AG09319 (cell line): ENCODE results near the gene MCF2L2.

ENCODE experiments used
- DNase-seq: peaks from one replicate; pipeline ENCODE4 v3.0.0-alpha.2; 2010; ENCODE audit warnings: low read depth; ENCODE audit errors: extremely low read depth
- TF ChIP-seq, protein P1 (sequence below): IDR thresholded peaks from 2 replicates; pipeline ENCODE4 v1.5.1; 2011; ENCODE audit warnings: low read depth, mild to moderate bottlenecking, inconsistent platforms, low read length, moderate library complexity

The MCF2L2 gene

DNA sequence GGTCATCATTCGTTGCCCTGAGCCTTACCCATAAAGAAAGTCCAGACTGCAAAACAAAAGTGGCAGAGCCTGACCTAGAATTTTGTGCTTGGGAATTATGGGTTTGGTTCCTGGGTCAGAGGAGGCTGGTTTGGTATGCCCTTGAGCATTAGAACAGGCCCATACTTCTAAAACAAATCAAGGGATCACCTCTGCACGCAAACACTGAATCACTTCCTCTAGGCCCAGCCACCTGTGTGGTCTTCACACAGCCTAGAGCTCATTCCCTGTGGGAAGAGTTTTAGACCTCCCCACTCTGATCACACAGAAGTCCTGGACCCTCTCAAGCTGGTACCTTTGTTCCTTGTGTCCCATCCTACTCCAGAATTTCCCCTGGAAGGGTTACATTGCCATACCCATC is 116.0 kb downstream of the MCF2L2 start:
- TF ChIP-seq, protein P1, sequence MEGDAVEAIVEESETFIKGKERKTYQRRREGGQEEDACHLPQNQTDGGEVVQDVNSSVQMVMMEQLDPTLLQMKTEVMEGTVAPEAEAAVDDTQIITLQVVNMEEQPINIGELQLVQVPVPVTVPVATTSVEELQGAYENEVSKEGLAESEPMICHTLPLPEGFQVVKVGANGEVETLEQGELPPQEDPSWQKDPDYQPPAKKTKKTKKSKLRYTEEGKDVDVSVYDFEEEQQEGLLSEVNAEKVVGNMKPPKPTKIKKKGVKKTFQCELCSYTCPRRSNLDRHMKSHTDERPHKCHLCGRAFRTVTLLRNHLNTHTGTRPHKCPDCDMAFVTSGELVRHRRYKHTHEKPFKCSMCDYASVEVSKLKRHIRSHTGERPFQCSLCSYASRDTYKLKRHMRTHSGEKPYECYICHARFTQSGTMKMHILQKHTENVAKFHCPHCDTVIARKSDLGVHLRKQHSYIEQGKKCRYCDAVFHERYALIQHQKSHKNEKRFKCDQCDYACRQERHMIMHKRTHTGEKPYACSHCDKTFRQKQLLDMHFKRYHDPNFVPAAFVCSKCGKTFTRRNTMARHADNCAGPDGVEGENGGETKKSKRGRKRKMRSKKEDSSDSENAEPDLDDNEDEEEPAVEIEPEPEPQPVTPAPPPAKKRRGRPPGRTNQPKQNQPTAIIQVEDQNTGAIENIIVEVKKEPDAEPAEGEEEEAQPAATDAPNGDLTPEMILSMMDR = no peak
- no peak for DNase-seq

DNA sequence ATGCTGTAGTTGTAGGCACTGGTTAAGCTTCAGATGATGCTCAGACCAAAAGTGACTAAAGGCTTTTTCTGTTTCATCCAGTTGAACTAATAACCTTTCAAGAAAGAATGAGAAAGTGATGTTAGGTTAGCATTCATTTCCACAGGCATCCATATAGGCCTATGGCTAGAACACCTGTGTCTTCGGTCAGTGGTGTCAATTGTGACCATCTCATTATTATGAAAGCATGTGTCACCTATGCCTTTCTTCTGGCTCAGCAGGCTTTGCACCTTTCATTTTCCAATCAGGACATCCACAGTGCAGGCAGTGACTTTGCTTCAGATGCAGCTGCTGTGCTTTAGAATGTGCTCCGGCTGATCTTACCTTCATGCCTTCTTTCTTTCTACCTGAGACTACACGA is 117.5 kb downstream of the MCF2L2 start:
- TF ChIP-seq, protein P1 = no peak
- no peak for DNase-seq

DNA sequence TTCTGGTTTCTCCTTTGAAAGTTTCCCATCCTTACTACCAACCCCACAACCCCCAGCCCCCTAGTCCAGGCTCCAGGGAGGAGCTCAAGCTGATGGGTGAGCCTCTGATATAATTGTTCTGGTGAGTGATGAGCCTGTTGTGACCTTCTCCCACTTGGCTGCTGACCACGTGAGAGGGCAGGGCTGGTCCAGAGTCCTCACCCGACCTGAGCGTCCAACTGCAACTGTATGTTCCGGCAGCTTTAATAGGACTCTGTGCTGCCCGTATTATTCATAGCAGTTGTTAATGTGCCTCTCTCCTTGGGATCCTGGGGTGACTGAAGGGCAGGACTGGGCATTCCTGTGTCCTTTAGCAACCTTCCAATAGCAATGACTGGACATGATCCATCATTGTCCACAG is 119.1 kb downstream of the MCF2L2 start:
- TF ChIP-seq, protein P1 = no peak
- no peak for DNase-seq

DNA sequence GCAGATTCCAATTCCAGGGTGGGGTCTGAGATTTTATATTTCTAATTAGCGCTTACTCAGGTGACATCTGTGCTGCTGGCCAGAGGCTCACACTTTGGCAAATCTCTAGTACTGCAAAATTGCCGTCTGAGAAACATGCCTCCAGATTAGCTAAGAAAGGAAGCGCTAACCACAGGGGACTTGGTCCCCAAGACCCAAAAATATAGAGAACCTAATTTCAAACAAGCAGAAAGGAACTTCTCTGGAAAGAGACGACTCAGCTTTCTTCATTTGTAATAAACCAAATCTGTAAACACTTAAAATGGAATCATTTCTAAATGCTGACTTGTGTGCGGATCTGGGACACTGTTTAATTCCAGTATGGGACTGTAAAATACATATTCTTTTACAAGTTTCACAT is 119.7 kb downstream of the MCF2L2 start:
- TF ChIP-seq, protein P1 = no peak
- no peak for DNase-seq

DNA sequence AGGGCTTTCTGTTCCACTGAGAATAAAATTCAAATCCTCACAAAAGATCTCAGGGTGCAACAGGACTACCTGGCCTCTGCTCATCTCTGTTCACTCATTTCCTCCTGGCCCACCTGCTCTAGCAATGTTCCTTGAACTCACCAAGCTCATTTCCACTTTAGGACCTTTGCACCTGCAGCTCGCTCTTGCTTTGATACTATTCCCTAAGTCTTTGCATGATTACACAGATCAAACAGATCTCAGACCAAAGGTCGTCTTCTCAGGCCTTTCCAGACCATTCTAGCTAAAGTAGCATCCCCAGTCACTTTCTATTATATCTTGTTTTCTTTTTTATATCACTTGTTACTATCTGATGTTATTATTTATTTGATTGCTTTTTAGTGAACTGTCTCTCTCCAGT is 120.7 kb downstream of the MCF2L2 start:
- DNase-seq = no peak
- TF ChIP-seq, protein P1 = no peak

DNA sequence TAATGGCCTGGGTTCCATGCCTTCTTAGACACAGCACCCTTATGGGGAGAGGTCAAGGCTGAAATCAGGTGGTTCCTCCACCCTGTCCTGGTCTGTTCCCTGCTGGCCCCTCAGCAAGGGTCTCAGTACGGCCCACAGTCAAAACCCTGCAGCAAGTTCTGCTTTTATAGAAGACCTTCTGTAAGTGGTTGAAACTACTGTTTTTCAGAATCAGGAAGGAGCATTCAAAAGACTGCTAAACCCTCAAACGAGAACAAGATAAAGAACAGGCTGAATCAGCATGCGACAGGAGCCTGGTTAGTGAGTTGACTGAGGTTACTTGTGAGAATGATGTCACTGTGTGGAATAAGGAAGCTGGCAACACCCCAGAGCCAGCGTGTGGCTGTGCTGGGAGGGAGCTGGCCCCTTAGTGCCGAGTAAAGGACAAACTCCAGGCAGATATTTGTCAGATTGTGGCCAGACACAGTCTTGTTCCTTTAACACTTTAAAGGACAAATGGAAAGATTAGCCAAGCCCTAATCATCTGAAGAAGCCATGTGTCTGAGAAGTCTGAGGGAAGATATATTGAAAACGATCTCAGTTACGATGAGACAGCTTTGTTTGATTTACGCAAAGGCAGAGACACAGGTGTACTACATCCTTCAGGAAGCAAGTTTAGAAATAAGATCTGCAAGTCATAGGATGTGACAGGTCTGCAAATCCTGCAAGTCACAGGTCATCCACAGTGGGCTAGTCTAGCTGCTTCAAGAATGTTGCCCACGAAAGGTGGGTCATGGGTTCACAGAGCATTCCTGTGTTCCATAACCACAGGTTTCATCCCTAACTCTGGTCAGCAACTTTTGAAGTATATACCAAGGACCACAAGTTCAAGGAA is 121.4 kb downstream of the MCF2L2 start:
- TF ChIP-seq, protein P1 = no peak
- no peak for DNase-seq

DNA sequence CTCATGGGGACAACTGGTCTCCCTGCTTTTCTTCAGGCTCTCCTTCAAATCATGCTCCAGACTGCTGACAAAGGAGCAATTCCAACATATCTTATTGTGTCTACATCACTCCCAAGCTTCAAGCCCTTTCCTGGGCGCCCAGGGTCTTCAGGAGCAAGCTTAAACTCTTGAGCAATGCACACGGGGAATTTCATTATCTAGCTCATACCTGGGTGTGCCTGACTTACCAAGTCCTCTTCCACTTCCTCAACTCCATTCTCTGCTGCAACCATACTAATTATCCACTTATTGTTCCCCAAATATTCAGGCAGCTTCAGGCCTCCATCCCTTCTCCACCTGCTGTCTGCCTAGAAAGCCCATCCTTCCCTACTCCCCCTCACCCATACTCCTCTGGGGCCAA is 124.7 kb downstream of the MCF2L2 start:
- DNase-seq = no peak
- TF ChIP-seq, protein P1 = no peak
